Mucosa of descending colon (tissue), 3 donors: ENCODE data around the gene ANKRD31. TPM values are rescaled to one million over a fixed set of nuclear protein-coding genes. Genes with fewer than 3 reads are reported as not detected.

ENCODE experiments used
- ATAC-seq: fragments of 200-7000 bp; cut with Tn5 transposase; one replicate; pipeline ENCODE4 v1.9.1; 2020; ENCODE audit warnings: mild to moderate bottlenecking, moderate library complexity
- DNase-seq, 3 donors: peaks; one replicate each; pipeline ENCODE4 v3.0.0-alpha.2; 2020
- H3K36me3 ChIP-seq: fragments of 200-600 bp; one replicate; pipeline ENCODE4 v1.8.0; 2021; ENCODE audit warnings: low read depth, mild to moderate bottlenecking
- H3K4me1 ChIP-seq: fragments of 200-600 bp; one replicate; pipeline ENCODE4 v1.8.0; 2021; ENCODE audit warnings: low read depth, mild to moderate bottlenecking
- H3K4me3 ChIP-seq: fragments of 200-600 bp; one replicate; pipeline ENCODE4 v1.8.0; 2021; ENCODE audit warnings: mild to moderate bottlenecking
- H3K9me3 ChIP-seq: fragments of 200-600 bp; one replicate; pipeline ENCODE4 v1.8.0; 2021; ENCODE audit warnings: mild to moderate bottlenecking
- CTCF ChIP-seq: fragments of 200-600 bp; IDR thresholded peaks from one replicate; pipeline ENCODE4 v1.8.0; 2022; ENCODE audit warnings: antibody characterized with exemption, mild to moderate bottlenecking
- intact Hi-C, 2 donors: fragments of 100-400 bp; cut with DNase I in 1 of 2; cut with micrococcal nuclease in 1 of 2; formaldehyde crosslinking; loops; one replicate each; pipeline versions ENCODE4 v1.11.0 to v1.11.1; 2022; cut with DNase I, micrococcal nuclease
- long read RNA-seq, 2 donors: library from polyadenylated mRNA; unstranded; transcript quantifications; one replicate each; pipeline ENCODE4 v2.0.0, GENCODE V29; 2019 to 2021
- total RNA-seq, 3 donors: library from RNA; stranded (reverse); fragmentation: NEBNext Ultra II Directional in 2 of 3; extraction: Animal tissue kit (Norgen Biotek cat#: 25700) in 2 of 3; gene quantifications; one replicate each; pipeline versions ENCODE4 v1.2.1 to v1.2.4, GENCODE V29; 2021 to 2023
- donor health status: DM: no; HTN: no; CAD: no; lungs with moderate emphysema.
- donor health status: DM: no; HTN: no; CAD: no.
- donor health status: DM: no; HTN: yes; CAD: no.

ANKRD31 gene
- total RNA-seq: under 1 TPM; 0.14 to 0.17 (median 0.16) TPM
- long read RNA-seq, donor 1: 0 reads
- long read RNA-seq, donor 2: 0 reads

- peaks cover 5% of the 10 kb centered on the region for H3K4me1 ChIP-seq
- ATAC-seq: peak; percentile 100
- H3K4me3 ChIP-seq: peak within 1 kb of the TSS; percentile 12
- intact Hi-C loops: no loop called here
- peak; percentile 91 to 93 (median 92) for DNase-seq
- H3K9me3 ChIP-seq: no peaks in the 10 kb centered on the region
- TF ChIP-seq CTCF: peak; percentile 85
- no peaks in the 10 kb centered on the region for H3K36me3 ChIP-seq
These were observed at the start of gene ANKRD31 for GRCh38 chr5:75236322-75237316. Gene ANKRD31 (minus strand): TSS chr5:75236878. CDS start chr5:75236686, 192 bp downstream.

GRCh38 chr5:75286211-75286773, 49.6 kb upstream of the ANKRD31 start:
- TF ChIP-seq CTCF: no peak
- no peaks in the 10 kb centered on the region for H3K9me3 ChIP-seq
- ATAC-seq (no peak), DNase-seq (no peak)
- no peaks in the 10 kb centered on the region for H3K4me1 ChIP-seq
- intact Hi-C loops: no loop called here
- H3K4me3 ChIP-seq: no peak overlapping the region
- no peaks in the 10 kb centered on the region for H3K36me3 ChIP-seq

- H3K4me3 ChIP-seq: no peak overlapping the region
- no peaks in the 10 kb centered on the region for H3K36me3 ChIP-seq
- ATAC-seq (no peak), DNase-seq (no peak)
- H3K9me3 ChIP-seq: no peaks in the 10 kb centered on the region
- TF ChIP-seq CTCF: no peak
- peaks cover 19% of the 10 kb centered on the region for H3K4me1 ChIP-seq
- intact Hi-C loops: no loop called here
These were observed 45.9 kb upstream of the ANKRD31 start for GRCh38 chr5:75282581-75282980.

GRCh38 chr5:75281716-75282465, 45.2 kb upstream of the ANKRD31 start:
- no peaks in the 10 kb centered on the region for H3K9me3 ChIP-seq
- peak; percentile 20 for ATAC-seq

More at GRCh38 chr5:75281716-75282465, 45.2 kb upstream of the ANKRD31 start:
- peaks cover 25% of the 10 kb centered on the region for H3K4me1 ChIP-seq
- no peak for DNase-seq
- H3K4me3 ChIP-seq: no peak overlapping the region
- no peaks in the 10 kb centered on the region for H3K36me3 ChIP-seq
- intact Hi-C loops: no loop called here
- no peak for TF ChIP-seq CTCF
